ENCODE data around the gene BIVM.

The BIVM gene

DNA sequence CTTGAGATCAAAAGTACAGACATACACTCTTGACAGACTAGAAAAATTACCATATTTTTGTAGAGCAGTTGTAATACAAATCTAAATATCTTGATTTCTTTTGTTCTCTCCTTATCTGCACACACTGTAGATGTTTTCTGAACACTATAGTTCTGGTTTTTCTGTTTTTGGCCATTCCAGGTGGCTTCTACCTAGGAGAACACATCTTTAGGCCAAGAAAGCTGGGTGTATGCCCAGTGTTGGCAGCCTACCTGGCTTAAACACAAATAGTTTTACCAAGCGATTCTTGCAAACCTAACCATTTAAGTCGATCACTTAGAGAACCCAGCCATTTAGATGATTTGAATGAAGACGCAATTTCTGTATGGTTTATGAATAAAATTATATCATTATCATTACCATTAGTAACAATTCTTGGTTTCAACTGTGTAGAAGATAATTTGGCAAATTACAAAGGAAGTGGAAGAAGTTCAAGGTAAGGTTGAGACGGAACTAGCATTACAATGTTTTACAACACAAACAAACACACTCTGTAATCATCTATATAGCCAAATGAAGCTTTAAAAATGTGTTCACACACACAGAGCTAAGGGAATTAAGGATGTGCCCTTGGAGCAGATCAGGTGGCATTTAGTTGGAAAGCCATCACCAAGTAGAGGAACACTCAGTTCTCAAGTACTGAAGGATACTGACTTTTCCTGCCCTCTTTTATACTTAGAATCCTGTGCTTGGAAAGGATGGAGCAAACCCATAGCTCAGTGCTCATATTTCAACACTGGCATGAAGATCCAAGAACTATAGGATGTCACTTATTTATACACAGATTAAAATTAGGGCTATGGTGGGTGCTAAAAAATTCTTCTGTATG, 83.1 kb downstream of the BIVM start:
- DNase-seq = no peak

Data from NCI-H510A treated with DMSO at 0.1 percent for 48 hours (cell line).